Tibial nerve (tissue), 4 donors: ENCODE measurements around the gene COPS2. TPM values are rescaled to one million over a fixed set of nuclear protein-coding genes. Genes with fewer than 3 reads are reported as not detected.
A peak's percentile ranks its signal among the peaks of the same experiment; 100 is the strongest.
"Not testable (repeated sequence)": the region's sequence is repeated elsewhere in the genome, so short reads cannot be mapped to it uniquely, and the experiment has no call there.

Experiments
- DNase-seq, 2 donors: peaks; one replicate each; pipeline ENCODE4 v3.0.0-alpha.2; 2019; ENCODE audit warnings: low spot score in 2 of 2
- H3K27ac ChIP-seq, 4 donors: fragments of 200-600 bp; sonication (generic) in 3 of 4; one replicate each; pipeline ENCODE4 v1.5.1; 2017 to 2019; ENCODE audit warnings: mild to moderate bottlenecking in 1 of 4
- H3K27me3 ChIP-seq, 2 donors: fragments of 200-600 bp; sonication (generic) in 1 of 2; one replicate each; pipeline versions ENCODE4 v1.5.1 to v1.6.0; 2017 to 2019
- H3K36me3 ChIP-seq, 3 donors: fragments of 200-600 bp; sonication (generic); one replicate each; pipeline ENCODE4 v1.5.1; 2018 to 2019
- H3K4me1 ChIP-seq, 4 donors: fragments of 200-600 bp; sonication (generic) in 3 of 4; one replicate each; pipeline ENCODE4 v1.5.1; 2017 to 2019
- H3K4me3 ChIP-seq, 4 donors: fragments of 200-600 bp; sonication (generic) in 3 of 4; one replicate each; pipeline ENCODE4 v1.5.1; 2017 to 2019; ENCODE audit warnings: mild to moderate bottlenecking in 1 of 4, moderate library complexity in 1 of 4
- H3K9me3 ChIP-seq, 4 donors: fragments of 200-600 bp; sonication (generic) in 3 of 4; one replicate each; pipeline ENCODE4 v1.5.1; 2017 to 2019
- CTCF ChIP-seq, 5 experiments: fragments of 200-600 bp in 3 of 5; fragments of 450-650 bp in 2 of 5; sonication (generic) in 3 of 5; IDR thresholded peaks; one replicate each; pipeline ENCODE4 v1.5.1; 2016 to 2019; ENCODE audit warnings: antibody characterized with exemption in 5 of 5, mild to moderate bottlenecking in 3 of 5, moderate library complexity in 2 of 5
- EP300 ChIP-seq, 2 donors: sonication (generic); formaldehyde crosslinking; IDR thresholded peaks; one replicate each; pipeline ENCODE4 v1.6.1; 2017; ENCODE audit warnings: antibody characterized with exemption in 2 of 2, mild to moderate bottlenecking in 1 of 2
- POLR2A ChIP-seq, 2 donors: fragments of 450-650 bp; IDR thresholded peaks; one replicate each; pipeline ENCODE4 v1.6.1; 2017; ENCODE audit warnings: antibody characterized with exemption in 2 of 2, mild to moderate bottlenecking in 2 of 2, moderate library complexity in 2 of 2
- WGBS, 2 donors: methylation state at CpG; one replicate each; pipeline ENCODE4 v1.1.5; 2018; 5-methylcytosine and 5-hydroxymethylcytosine counted together
- total RNA-seq, 4 donors: library from RNA; depleted of rRNA; stranded (reverse); fragments of >200 nt; gene quantifications; one replicate each; pipeline ENCODE4 v1.1.0, GENCODE V29; 2016

The COPS2 gene
- total RNA-seq, 4 donors from 2014 or later = 57.1 to 88.5 (median 67.7) TPM

- no peak overlapping the region for H3K4me3 ChIP-seq
- no peak for TF ChIP-seq EP300 (IDR thresholded peaks at IDR 0.05)
- no peak for TF ChIP-seq CTCF (IDR thresholded peaks at IDR 0.05)
- no peak for TF ChIP-seq POLR2A (IDR thresholded peaks at IDR 0.05)
- H3K4me1 ChIP-seq = peaks cover 0 to 10% (median 2%) of the 10 kb centered on the region in 4 donors
- no peaks in the 10 kb centered on the region for H3K27me3 ChIP-seq
- peaks cover 0 to 2% (median 0%) of the 10 kb centered on the region in 4 donors for H3K9me3 ChIP-seq
- H3K36me3 ChIP-seq = peaks cover 0 to 6% (median 0%) of the 10 kb centered on the region in 3 donors
- DNase-seq = no peak
- 94 to 100% methylated on average over 1 of the region's 1 CpG for WGBS, 2 donors
- no peak overlapping the region for H3K27ac ChIP-seq
Measured at GRCh38 chr15:49185473-49185872, 30.1 kb upstream of the COPS2 start.

- peaks cover 0 to 18% (median 3%) of the 10 kb centered on the region in 4 donors for H3K4me1 ChIP-seq
- H3K36me3 ChIP-seq, H3K27me3 ChIP-seq, H3K4me3 ChIP-seq, H3K27ac ChIP-seq, DNase-seq, H3K9me3 ChIP-seq: not testable (repeated sequence)
- 64 to 75% methylated on average over 3 of the region's 3 CpGs for WGBS, 2 donors
Measured at GRCh38 chr15:49183741-49184140, 28.3 kb upstream of the COPS2 start.

GRCh38 chr15:49182128-49182527, 26.7 kb upstream of the COPS2 start:
- no peak overlapping the region for H3K4me3 ChIP-seq
- H3K27me3 ChIP-seq = no peaks in the 10 kb centered on the region
- peaks cover 0 to 2% (median 0%) of the 10 kb centered on the region in 4 donors for H3K9me3 ChIP-seq
- H3K36me3 ChIP-seq = peaks cover 0 to 6% (median 0%) of the 10 kb centered on the region in 3 donors
- peaks cover 0 to 26% (median 5%) of the 10 kb centered on the region in 4 donors for H3K4me1 ChIP-seq
- TF ChIP-seq EP300 (IDR thresholded peaks at IDR 0.05) (no peak), CTCF (IDR thresholded peaks at IDR 0.05) (no peak), POLR2A (IDR thresholded peaks at IDR 0.05) (no peak)
- 94 to 95% methylated on average over 4 of the region's 4 CpGs for WGBS, 2 donors
- peak overlapping the region in 1 of 4 donors; percentile 84 for H3K27ac ChIP-seq
- DNase-seq = no peak

- 45 to 57% methylated on average over 1 of the region's 1 CpG for WGBS, 2 donors
- no peaks in the 10 kb centered on the region for H3K9me3 ChIP-seq
- TF ChIP-seq POLR2A (IDR thresholded peaks at IDR 0.05) (no peak), EP300 (IDR thresholded peaks at IDR 0.05) (no peak), CTCF (IDR thresholded peaks at IDR 0.05) (no peak)
- H3K4me1 ChIP-seq = peaks cover 0 to 38% (median 5%) of the 10 kb centered on the region in 4 donors
- H3K4me3 ChIP-seq = no peak overlapping the region
- no peaks in the 10 kb centered on the region for H3K27me3 ChIP-seq
- H3K27ac ChIP-seq = peak overlapping the region; percentile 3 to 84 (median 40)
- no peak for DNase-seq
- H3K36me3 ChIP-seq = no peaks in the 10 kb centered on the region
Measured at GRCh38 chr15:49179433-49180190, 24.2 kb upstream of the COPS2 start.

GRCh38 chr15:49178497-49178896, 23.1 kb upstream of the COPS2 start:
- no peak for TF ChIP-seq CTCF (IDR thresholded peaks at IDR 0.05)
- no peak for TF ChIP-seq EP300 (IDR thresholded peaks at IDR 0.05)
- no peak for TF ChIP-seq POLR2A (IDR thresholded peaks at IDR 0.05)
- H3K27me3 ChIP-seq = no peaks in the 10 kb centered on the region
- no peaks in the 10 kb centered on the region for H3K36me3 ChIP-seq
- DNase-seq = no peak
- WGBS, 2 donors = 67 to 68% methylated on average over 7 of the region's 7 CpGs
- no peak overlapping the region for H3K4me3 ChIP-seq
- H3K27ac ChIP-seq = peak overlapping the region in 2 of 4 donors; percentile 36 to 73
- peaks cover 0 to 39% (median 5%) of the 10 kb centered on the region in 4 donors for H3K4me1 ChIP-seq
- H3K9me3 ChIP-seq = no peaks in the 10 kb centered on the region

GRCh38 chr15:49175582-49176397, 20.4 kb upstream of the COPS2 start:
- peaks cover 0 to 57% (median 14%) of the 10 kb centered on the region in 4 donors for H3K4me1 ChIP-seq
- H3K27ac ChIP-seq, H3K9me3 ChIP-seq, H3K36me3 ChIP-seq, H3K4me3 ChIP-seq, DNase-seq, H3K27me3 ChIP-seq: not testable (repeated sequence)
- WGBS, 2 donors = 96 to 97% methylated on average over 6 of the region's 6 CpGs
